Ureter (tissue), 1 donor: ENCODE results near the gene SNRNP200. TPM values are rescaled to one million over a fixed set of nuclear protein-coding genes. Genes with fewer than 3 reads are reported as not detected.

ENCODE experiments used
- total RNA-seq: library from RNA; stranded (reverse); gene quantifications from one replicate; pipeline ENCODE4 v1.2.4, GENCODE V29; 2023
- donor health status: DM: yes; HTN: yes; CAD: no.

Gene SNRNP200
- total RNA-seq, 1 donor from 2014 or later, result 139 TPM

Other genes starting within 250 kb of the SNRNP200 start
- 1.1 TPM for gene ADRA2B, start 189.0 kb downstream of the SNRNP200 start, total RNA-seq
- not detected for gene ASTL, start 167.0 kb downstream of the SNRNP200 start, total RNA-seq
- gene DUSP2, start 160.1 kb downstream of the SNRNP200 start, total RNA-seq, result 2.6 TPM
- 95.0 TPM for gene STARD7, start 96.7 kb downstream of the SNRNP200 start, total RNA-seq
- gene TMEM127, start 39.5 kb downstream of the SNRNP200 start, total RNA-seq, result 52.6 TPM
- 79.4 TPM for gene CIAO1, start 39.3 kb downstream of the SNRNP200 start, total RNA-seq
- 1.7 TPM for gene ITPRIPL1, start 19.8 kb upstream of the SNRNP200 start, total RNA-seq
- 1.3 TPM for gene NCAPH, start 30.2 kb upstream of the SNRNP200 start, total RNA-seq
- gene NEURL3, start 199.8 kb upstream of the SNRNP200 start, total RNA-seq, result 0.70 TPM
- gene ARID5A, start 231.2 kb upstream of the SNRNP200 start, total RNA-seq, result 36.6 TPM